ENCODE data around the gene FAM83E. TPM values are rescaled to one million over a fixed set of nuclear protein-coding genes. Genes with fewer than 3 reads are reported as not detected.

Gene FAM83E
- total RNA-seq, 1 donor from 2014 or later: 3.2 TPM

DNA sequence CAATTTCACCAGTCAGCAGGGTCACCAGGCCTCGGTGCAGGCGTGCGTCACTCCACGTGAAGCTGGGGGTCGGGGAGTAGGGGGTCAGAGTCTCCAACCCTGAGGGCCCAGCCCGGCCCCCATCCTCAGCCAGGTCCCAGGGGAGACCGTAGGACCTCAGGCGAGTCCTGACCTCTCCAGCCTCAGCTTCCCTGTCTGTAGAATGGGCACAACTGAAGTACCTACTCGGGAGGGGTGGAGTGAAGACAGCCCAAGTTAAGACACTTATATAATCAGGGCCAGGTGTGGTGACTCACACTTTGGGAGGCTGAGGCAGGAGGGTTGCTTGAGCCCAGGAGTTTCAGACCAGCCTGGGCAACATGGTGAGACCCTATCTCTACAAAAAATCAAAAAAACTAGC is 11.0 kb downstream of the FAM83E start:
- intact Hi-C loops (cut with DNase I): no loop called here

DNA sequence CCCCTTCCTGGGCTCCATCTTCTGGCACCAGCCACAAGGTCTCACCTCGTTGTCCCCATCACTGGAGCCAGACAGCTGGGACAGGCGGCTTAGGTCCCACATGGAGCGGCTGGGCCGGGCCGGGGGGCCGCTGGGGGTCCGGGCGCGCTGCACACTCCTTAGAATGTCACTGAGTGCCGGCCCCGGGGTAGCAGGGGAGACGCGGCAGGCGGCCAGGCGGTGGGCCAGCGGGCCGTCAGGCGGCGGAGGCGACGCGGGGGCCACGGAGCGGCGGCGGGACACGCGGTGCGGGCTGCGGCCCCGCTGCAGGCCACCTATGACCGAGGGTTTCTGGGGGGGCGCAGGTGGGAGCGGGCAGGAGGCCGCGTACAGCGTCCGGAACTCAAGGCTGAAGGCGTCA is 11.4 kb downstream of the FAM83E start:
- Histone ChIP-seq H3K9me3 (no peaks in the 10 kb centered on the region), H3K36me3 (no peaks in the 10 kb centered on the region), H3K4me1 (no peaks in the 10 kb centered on the region), H3K4me3 (no peak overlapping the region), H3K27me3 (no peaks in the 10 kb centered on the region), H3K27ac (no peak overlapping the region)
- no peak for DNase-seq (ENCODE audit: extremely low spot score in 2 of 2)
- intact Hi-C loops (cut with DNase I): no loop called here
- TF ChIP-seq, protein P1, sequence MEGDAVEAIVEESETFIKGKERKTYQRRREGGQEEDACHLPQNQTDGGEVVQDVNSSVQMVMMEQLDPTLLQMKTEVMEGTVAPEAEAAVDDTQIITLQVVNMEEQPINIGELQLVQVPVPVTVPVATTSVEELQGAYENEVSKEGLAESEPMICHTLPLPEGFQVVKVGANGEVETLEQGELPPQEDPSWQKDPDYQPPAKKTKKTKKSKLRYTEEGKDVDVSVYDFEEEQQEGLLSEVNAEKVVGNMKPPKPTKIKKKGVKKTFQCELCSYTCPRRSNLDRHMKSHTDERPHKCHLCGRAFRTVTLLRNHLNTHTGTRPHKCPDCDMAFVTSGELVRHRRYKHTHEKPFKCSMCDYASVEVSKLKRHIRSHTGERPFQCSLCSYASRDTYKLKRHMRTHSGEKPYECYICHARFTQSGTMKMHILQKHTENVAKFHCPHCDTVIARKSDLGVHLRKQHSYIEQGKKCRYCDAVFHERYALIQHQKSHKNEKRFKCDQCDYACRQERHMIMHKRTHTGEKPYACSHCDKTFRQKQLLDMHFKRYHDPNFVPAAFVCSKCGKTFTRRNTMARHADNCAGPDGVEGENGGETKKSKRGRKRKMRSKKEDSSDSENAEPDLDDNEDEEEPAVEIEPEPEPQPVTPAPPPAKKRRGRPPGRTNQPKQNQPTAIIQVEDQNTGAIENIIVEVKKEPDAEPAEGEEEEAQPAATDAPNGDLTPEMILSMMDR (IDR thresholded peaks at IDR 0.05): no peak
- TF ChIP-seq POLR2A (IDR thresholded peaks at IDR 0.05): no peak
- no peak for TF ChIP-seq POLR2AphosphoS5 (IDR thresholded peaks at IDR 0.05; ENCODE audit: insufficient read depth in 1 of 2, low read depth in 1 of 2)

More for the DNA sequence above, 11.0 kb downstream of the FAM83E start:
- Histone ChIP-seq H3K36me3 (no peaks in the 10 kb centered on the region), H3K9me3 (no peaks in the 10 kb centered on the region), H3K4me1 (no peaks in the 10 kb centered on the region), H3K4me3 (no peak overlapping the region), H3K27ac (no peak overlapping the region), H3K27me3 (no peaks in the 10 kb centered on the region)
- no peak for DNase-seq (ENCODE audit: extremely low spot score in 2 of 2)
- no peak for TF ChIP-seq POLR2A (IDR thresholded peaks at IDR 0.05)
- TF ChIP-seq POLR2AphosphoS5 (IDR thresholded peaks at IDR 0.05; ENCODE audit: insufficient read depth in 1 of 2, low read depth in 1 of 2): no peak
- TF ChIP-seq, protein P1 (IDR thresholded peaks at IDR 0.05): no peak

DNA sequence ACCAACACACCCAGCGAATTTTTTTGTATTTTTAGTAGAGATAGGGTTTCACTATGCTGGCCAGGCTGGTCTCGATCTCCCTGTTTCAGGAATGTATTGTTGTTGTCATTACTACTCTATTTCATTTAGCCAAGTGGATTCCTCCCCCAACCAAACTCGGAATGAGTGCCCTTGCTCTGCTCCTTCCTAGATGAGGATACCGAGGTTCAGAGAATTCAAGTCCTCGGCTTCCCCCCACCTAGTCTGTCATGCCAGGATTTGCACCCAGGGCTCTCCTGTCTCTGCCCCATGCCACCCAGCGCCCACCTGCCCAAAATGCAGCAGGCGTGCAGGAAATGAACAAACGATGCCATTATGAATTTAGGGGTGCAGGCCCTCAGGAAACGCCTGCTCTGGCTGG is 11.9 kb downstream of the FAM83E start:
- Histone ChIP-seq H3K4me3 (no peak overlapping the region), H3K36me3 (no peaks in the 10 kb centered on the region), H3K9me3 (no peaks in the 10 kb centered on the region), H3K4me1 (no peaks in the 10 kb centered on the region), H3K27ac (no peak overlapping the region), H3K27me3 (no peaks in the 10 kb centered on the region)
- DNase-seq (ENCODE audit: extremely low spot score in 2 of 2): no peak
- TF ChIP-seq POLR2AphosphoS5 (IDR thresholded peaks at IDR 0.05; ENCODE audit: insufficient read depth in 1 of 2, low read depth in 1 of 2) (no peak), POLR2A (IDR thresholded peaks at IDR 0.05) (no peak)
- TF ChIP-seq, protein P1 (IDR thresholded peaks at IDR 0.05): no peak
- intact Hi-C loops (cut with DNase I): no loop called here

DNA sequence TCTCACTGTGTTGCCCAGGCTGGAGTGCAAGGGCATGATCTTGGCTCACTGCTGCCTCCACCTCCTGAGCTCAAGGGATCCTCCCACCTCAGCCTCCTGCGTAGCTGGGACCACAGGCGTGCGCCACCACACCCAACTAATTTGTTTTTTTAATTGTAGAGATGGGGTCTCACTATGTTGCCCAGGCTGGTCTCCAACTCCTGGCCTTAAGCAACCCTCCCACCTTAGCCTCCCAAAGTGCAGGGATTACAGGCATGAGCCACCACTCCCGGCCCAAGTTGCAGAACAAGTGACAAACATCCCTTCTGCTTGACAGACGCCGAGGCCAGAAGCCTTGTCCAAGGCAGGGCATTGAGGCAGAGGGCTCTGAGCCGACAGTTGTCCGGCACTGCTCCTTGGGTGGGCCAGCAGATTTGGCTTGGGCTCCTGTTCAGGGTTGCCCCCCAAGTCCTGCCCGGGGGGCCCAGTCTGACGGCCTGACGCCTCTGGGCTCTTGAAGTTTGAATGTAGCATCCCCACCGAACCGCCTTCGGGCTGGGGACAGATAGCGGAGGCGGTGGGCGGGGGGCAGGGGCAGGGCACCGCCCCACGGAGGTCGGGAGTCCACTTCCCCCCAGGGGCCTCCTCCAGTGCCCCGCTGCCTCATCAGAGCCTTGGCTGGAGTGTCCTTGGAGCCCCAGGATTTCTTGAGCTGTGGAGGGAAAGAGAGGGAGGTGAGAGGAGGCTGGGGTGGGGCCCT is 14.0 kb downstream of the FAM83E start:
- H3K4me3 ChIP-seq: no peak overlapping the region
- H3K36me3 ChIP-seq: no peaks in the 10 kb centered on the region
- no peaks in the 10 kb centered on the region for H3K9me3 ChIP-seq
- no peak overlapping the region for H3K27ac ChIP-seq
- intact Hi-C loops (cut with DNase I): no loop called here
- H3K4me1 ChIP-seq: no peaks in the 10 kb centered on the region
- no peaks in the 10 kb centered on the region for H3K27me3 ChIP-seq
- DNase-seq (ENCODE audit: extremely low spot score in 2 of 2): no peak
- TF ChIP-seq, protein P1 (IDR thresholded peaks at IDR 0.05): no peak
- no peak for TF ChIP-seq POLR2AphosphoS5 (IDR thresholded peaks at IDR 0.05; ENCODE audit: insufficient read depth in 1 of 2, low read depth in 1 of 2)
- TF ChIP-seq POLR2A (IDR thresholded peaks at IDR 0.05): no peak

DNA sequence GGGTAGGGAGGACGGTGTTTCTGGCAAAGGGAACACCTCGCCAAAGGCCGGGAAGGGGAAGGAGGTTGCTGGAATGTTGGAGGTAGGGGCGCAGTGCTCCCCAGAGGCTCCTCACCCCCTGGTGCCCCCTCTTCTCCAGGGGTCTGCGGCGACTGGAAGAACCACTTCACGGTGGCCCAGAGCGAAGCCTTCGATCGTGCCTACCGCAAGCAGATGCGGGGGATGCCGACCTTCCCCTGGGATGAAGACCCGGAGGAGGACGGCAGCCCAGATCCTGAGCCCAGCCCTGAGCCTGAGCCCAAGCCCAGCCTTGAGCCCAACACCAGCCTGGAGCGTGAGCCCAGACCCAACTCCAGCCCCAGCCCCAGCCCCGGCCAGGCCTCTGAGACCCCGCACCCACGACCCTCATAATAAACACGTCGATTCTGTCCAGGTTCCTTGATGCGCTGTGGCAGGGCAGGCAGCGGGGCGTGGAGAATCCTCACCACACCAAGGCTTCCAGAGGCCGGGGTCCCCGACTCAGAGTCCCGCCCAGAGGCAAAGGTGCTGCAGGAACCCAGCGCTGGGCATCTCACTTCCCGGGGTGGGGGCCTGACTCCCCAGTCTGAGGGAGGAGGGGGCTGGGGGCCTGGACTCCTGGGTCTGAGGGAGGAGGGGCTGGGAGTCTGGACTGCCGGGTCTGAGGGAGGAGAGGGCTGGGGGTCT is 15.7 kb downstream of the FAM83E start:
- intact Hi-C loops (cut with DNase I): no loop called here
- H3K27me3 ChIP-seq: no peaks in the 10 kb centered on the region
- no peak for DNase-seq (ENCODE audit: extremely low spot score in 2 of 2)
- no peaks in the 10 kb centered on the region for H3K36me3 ChIP-seq
- no peaks in the 10 kb centered on the region for H3K4me1 ChIP-seq
- TF ChIP-seq, protein P1 (IDR thresholded peaks at IDR 0.05): no peak
- no peak for TF ChIP-seq POLR2A (IDR thresholded peaks at IDR 0.05)
- no peak for TF ChIP-seq POLR2AphosphoS5 (IDR thresholded peaks at IDR 0.05; ENCODE audit: insufficient read depth in 1 of 2, low read depth in 1 of 2)
- no peaks in the 10 kb centered on the region for H3K9me3 ChIP-seq
- no peak overlapping the region for H3K4me3 ChIP-seq
- H3K27ac ChIP-seq: no peak overlapping the region
